BJ (cell line): Measurements from ENCODE around the gene GPR18. TPM values are rescaled to one million over a fixed set of nuclear protein-coding genes. Genes with fewer than 3 reads are reported as not detected.

ENCODE experiments used
- CTCF ChIA-PET: fragments of 350-600 bp; formaldehyde crosslinking; extraction: SDS; loops from one replicate; lab custom pipeline; 2021; ENCODE audit warnings: antibody characterized with exemption, inconsistent platforms; lab: Yijun Ruan, JAX
- POLR2A ChIA-PET: fragments of 300-600 bp; sonication (Branson Sonifier 250); formaldehyde crosslinking; extraction: SDS; loops from one replicate; lab custom pipeline; 2021; ENCODE audit warnings: antibody characterized with exemption; lab: Charles Lee
- DNase-seq: peaks from one replicate; pipeline ENCODE4 v3.0.0-alpha.2; 2011; ENCODE audit warnings: low read depth
- H3K27me3 ChIP-seq: 2 replicates; pipeline ENCODE4 v1.6.0; 2011; ENCODE audit warnings: low read length; ENCODE audit not compliant: control insufficient read depth, insufficient read depth
- H3K36me3 ChIP-seq: 2 replicates; pipeline ENCODE4 v1.5.1; 2011; ENCODE audit warnings: low read length; ENCODE audit not compliant: control insufficient read depth, insufficient read depth
- H3K4me3 ChIP-seq: 2 replicates; pipeline ENCODE4 v1.5.1; 2011; ENCODE audit warnings: low read depth, mild to moderate bottlenecking, control low read depth, low read length
- CTCF ChIP-seq: IDR thresholded peaks from 2 replicates; pipeline ENCODE4 v1.5.1; 2011; ENCODE audit warnings: low read depth, mild to moderate bottlenecking, control low read depth, inconsistent platforms, low read length, moderate library complexity; ENCODE audit not compliant: insufficient read depth
- polyA plus RNA-seq: library from polyadenylated mRNA; depleted of rRNA; stranded (reverse); fragments of >200 nt; gene quantifications from 2 replicates; pipeline ENCODE4 v1.2.3, GENCODE V29; 2011

GPR18 gene
- polyA plus RNA-seq, 1 experiment: not detected

- H3K4me3 ChIP-seq: no peak overlapping the region
- DNase-seq: no peak
- CTCF ChIA-PET: interaction anchor here (0.6 to 2.2 kb wide), 5 partner anchors 13 to 133 kb away, joined by 3 to 7 read pairs (median 3); no protein-coding TSS in a partner anchor
- POLR2A ChIA-PET: no interaction called here
- no peak for TF ChIP-seq CTCF
- H3K36me3 ChIP-seq: no peaks in the 10 kb centered on the region
- H3K27me3 ChIP-seq: no peaks in the 10 kb centered on the region
These were observed 46.4 kb upstream of the GPR18 start for GRCh38 chr13:99304541-99304940.

- CTCF ChIA-PET: interaction anchor here (0.6 to 2.2 kb wide), 5 partner anchors 12 to 133 kb away, joined by 3 to 7 read pairs (median 3); no protein-coding TSS in a partner anchor
- H3K36me3 ChIP-seq: no peaks in the 10 kb centered on the region
- no peak for DNase-seq
- TF ChIP-seq CTCF: no peak
- POLR2A ChIA-PET: no interaction called here
- no peak overlapping the region for H3K4me3 ChIP-seq
- H3K27me3 ChIP-seq: no peaks in the 10 kb centered on the region
These were observed 45.8 kb upstream of the GPR18 start for GRCh38 chr13:99303863-99304521.

- CTCF ChIA-PET: interaction anchor here (0.6 to 1.0 kb wide), 2 partner anchors 134 to 842 kb away, joined by 3 to 4 read pairs; no protein-coding TSS in a partner anchor
These were observed 44.7 kb upstream of the GPR18 start for GRCh38 chr13:99302637-99303505.

GRCh38 chr13:99301913-99302636 lies 43.9 kb upstream of the GPR18 start:
- POLR2A ChIA-PET: no interaction called here
- DNase-seq: no peak
- CTCF ChIA-PET: interaction anchor here (1.0 kb wide), 1 partner anchor 135 kb away, joined by 4 read pairs; no protein-coding TSS in a partner anchor

More at GRCh38 chr13:99302637-99303505, 44.7 kb upstream of the GPR18 start:
- no peak for DNase-seq
- Histone ChIP-seq H3K4me3 (no peak overlapping the region), H3K36me3 (no peaks in the 10 kb centered on the region), H3K27me3 (no peaks in the 10 kb centered on the region)
- TF ChIP-seq CTCF: no peak
- POLR2A ChIA-PET: no interaction called here

More at GRCh38 chr13:99301913-99302636, 43.9 kb upstream of the GPR18 start:
- TF ChIP-seq CTCF: no peak
- Histone ChIP-seq H3K27me3 (no peaks in the 10 kb centered on the region), H3K4me3 (no peak overlapping the region), H3K36me3 (no peaks in the 10 kb centered on the region)
